HG03159 (cell line): ENCODE results near the gene TMEM184A.
"Not testable (repeated sequence)": the region's sequence is repeated elsewhere in the genome, so short reads cannot be mapped to it uniquely, and the experiment has no call there.

Source experiments
- ATAC-seq: cut with Tn5 transposase; IDR thresholded peaks from one replicate; pipeline ENCODE4 v1.9.1; 2021; ENCODE audit warnings: mild to moderate bottlenecking, moderate library complexity; ENCODE audit not compliant: unreplicated experiment

TMEM184A gene

GRCh38 chr7:1529383-1530116 lies 26.5 kb downstream of the TMEM184A start:
- no peak for ATAC-seq

GRCh38 chr7:1526271-1526754 lies 29.7 kb downstream of the TMEM184A start:
- ATAC-seq: no peak

GRCh38 chr7:1525409-1525808 lies 30.6 kb downstream of the TMEM184A start:
- no peak for ATAC-seq

- no peak for ATAC-seq
Measured at GRCh38 chr7:1523844-1524243, 32.2 kb downstream of the TMEM184A start.

GRCh38 chr7:1523208-1523607 lies 32.8 kb downstream of the TMEM184A start:
- ATAC-seq: no peak

- no peak for ATAC-seq
Measured at GRCh38 chr7:1521456-1521855, 34.5 kb downstream of the TMEM184A start.

- ATAC-seq: no peak
Measured at GRCh38 chr7:1520539-1521234, 35.3 kb downstream of the TMEM184A start.

- not testable (repeated sequence) for ATAC-seq
Measured at GRCh38 chr7:1519322-1519922, 36.6 kb downstream of the TMEM184A start.

GRCh38 chr7:1516586-1517251 lies 39.3 kb downstream of the TMEM184A start:
- ATAC-seq: no peak

GRCh38 chr7:1515509-1515967 lies 40.5 kb downstream of the TMEM184A start:
- not testable (repeated sequence) for ATAC-seq

- no peak for ATAC-seq
Measured at GRCh38 chr7:1514995-1515401, 41.0 kb downstream of the TMEM184A start.

GRCh38 chr7:1514407-1514806 lies 41.6 kb downstream of the TMEM184A start:
- ATAC-seq: no peak

GRCh38 chr7:1513657-1514095 lies 42.3 kb downstream of the TMEM184A start:
- no peak for ATAC-seq

- ATAC-seq: no peak
Measured at GRCh38 chr7:1512781-1513656, 43.0 kb downstream of the TMEM184A start.

GRCh38 chr7:1511444-1512422 lies 44.3 kb downstream of the TMEM184A start:
- no peak for ATAC-seq

GRCh38 chr7:1510780-1511154 lies 45.2 kb downstream of the TMEM184A start:
- no peak for ATAC-seq

GRCh38 chr7:1509226-1509625 lies 46.8 kb downstream of the TMEM184A start:
- ATAC-seq: no peak

- no peak for ATAC-seq
Measured at GRCh38 chr7:1508277-1508758, 47.7 kb downstream of the TMEM184A start.
